Measurements from ENCODE around the gene DLL3.

DNA sequence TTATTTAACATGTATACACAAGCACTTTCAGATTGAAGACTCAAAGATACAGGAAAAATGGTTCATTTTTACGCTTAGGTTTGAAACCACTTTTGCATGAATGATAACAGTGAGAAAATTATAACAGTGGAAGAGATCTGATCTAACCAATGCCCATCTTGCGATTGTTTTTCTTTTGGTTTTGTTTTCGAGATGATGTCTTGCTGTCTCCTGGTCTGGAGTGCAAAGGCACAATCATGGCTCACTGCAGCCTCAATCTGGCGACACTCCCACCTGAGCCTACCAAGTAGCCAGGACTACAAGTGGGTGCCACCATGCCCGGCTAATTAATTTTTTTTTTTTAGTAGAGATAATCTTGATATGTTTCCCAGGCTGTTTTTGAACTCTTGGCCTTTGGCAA lies 51.5 kb downstream of the DLL3 start:
- TF ChIP-seq EZH2 (IDR thresholded peaks at IDR 0.05; ENCODE audit: insufficient read depth, poor library complexity, severe bottlenecking): no peak
- TF ChIP-seq EZH2phosphoT487 (IDR thresholded peaks at IDR 0.05; ENCODE audit: insufficient read depth, low read depth): no peak
